Kidney (tissue), 14 donors: ENCODE measurements around the gene MRPS10. TPM values are rescaled to one million over a fixed set of nuclear protein-coding genes. Genes with fewer than 3 reads are reported as not detected.

ENCODE experiments used
- DNase-seq, 5 donors: peaks; one replicate each; pipeline ENCODE4 v3.0.0-alpha.2; 2013 to 2020
- FAIRE-seq: peaks from 2 replicates; lab custom pipeline; 2012; peaks lifted over from hg19 to GRCh38; lab: Jason Lieb, UNC
- H3K27ac ChIP-seq, 2 donors: one replicate each; pipeline ENCODE4 v1.7.0; 2013; ENCODE audit warnings: low read depth in 2 of 2, low read length in 2 of 2, inconsistent platforms in 1 of 2
- H3K27me3 ChIP-seq: one replicate; pipeline ENCODE4 v1.7.1; 2013; ENCODE audit warnings: low read length, inconsistent platforms; ENCODE audit not compliant: control insufficient read depth, insufficient read depth
- H3K36me3 ChIP-seq, 3 donors: one replicate each; pipeline versions ENCODE4 v1.7.0 to v1.7.1; 2013; ENCODE audit warnings: low read length in 3 of 3, control low read depth in 1 of 3, inconsistent platforms in 1 of 3; ENCODE audit not compliant: insufficient read depth in 3 of 3, control insufficient read depth in 2 of 3
- H3K4me1 ChIP-seq, 3 donors: one replicate each; pipeline versions ENCODE4 v1.7.0 to v1.7.1; 2013; ENCODE audit warnings: low read length in 3 of 3, inconsistent platforms in 1 of 3, low read depth in 1 of 3; ENCODE audit not compliant: control insufficient read depth in 2 of 3, insufficient read depth in 2 of 3
- H3K4me3 ChIP-seq, 3 donors: one replicate each; pipeline versions ENCODE4 v1.7.0 to v1.8.1; 2013; ENCODE audit warnings: low read length in 3 of 3, control low read depth in 1 of 3, inconsistent platforms in 1 of 3
- H3K9ac ChIP-seq, 3 donors: one replicate each; pipeline versions ENCODE4 v1.7.0 to v1.7.1; 2013; ENCODE audit warnings: low read length in 3 of 3, control low read depth in 1 of 3, inconsistent platforms in 1 of 3
- H3K9me3 ChIP-seq, 3 donors: one replicate each; pipeline versions ENCODE4 v1.7.0 to v1.7.1; 2013; ENCODE audit warnings: low read length in 3 of 3, control low read depth in 1 of 3, inconsistent platforms in 1 of 3; ENCODE audit not compliant: control insufficient read depth in 2 of 3, insufficient read depth in 1 of 3
- CTCF ChIP-seq: IDR thresholded peaks from 3 replicates; pipeline ENCODE4 v1.5.1; 2012; ENCODE audit warnings: mild to moderate bottlenecking, moderate library complexity, borderline replicate concordance; ENCODE audit not compliant: insufficient read depth; ENCODE audit errors: extremely low read depth
- intact Hi-C: fragments of 100-400 bp; cut with DNase I; formaldehyde crosslinking; loops from one replicate; pipeline ENCODE4 v1.11.1; 2022
- polyA plus RNA-seq: library from polyadenylated mRNA; stranded (reverse); fragments of 350-450 nt; fragmentation: Illumina TruSeq; extraction: RNeasy Lipid Tissue Mini Kit (QIAGEN cat#74804); gene quantifications from one replicate; pipeline ENCODE4 v1.2.3, GENCODE V29; 2014; ENCODE audit warnings: low read depth, low replicate concordance; ENCODE audit not compliant: insufficient read depth
- total RNA-seq: library from RNA; stranded (reverse); fragmentation: NEBNext Ultra II Directional; extraction: Animal tissue kit (Norgen Biotek cat#: 25700); gene quantifications from one replicate; pipeline ENCODE4 v1.2.1, GENCODE V29; 2021
- donor health status: control.
- donor health status: control.
- donor health status: control.
- donor health status: control.
- donor health status: control.
- donor health status: DM: yes; HTN: yes; CAD: no.
- donor health status: Normal renal cell carcinoma (clear cell type).

Gene MRPS10
- total and polyA plus RNA-seq, 2 donors from 2014 or later, result 28.0 to 39.6 TPM

- no peaks in the 10 kb centered on the region for H3K27me3 ChIP-seq
- H3K36me3 ChIP-seq, result peaks cover 0 to under 1% (median 0%) of the 10 kb centered on the region in 3 donors
- H3K9me3 ChIP-seq, result no peaks in the 10 kb centered on the region
- FAIRE-seq, result no peak
- H3K9ac ChIP-seq, result no peak overlapping the region
- intact Hi-C loops, result no loop called here
- no peak for TF ChIP-seq CTCF
- H3K27ac ChIP-seq, result no peak overlapping the region
- peaks cover 0 to 4% (median 0%) of the 10 kb centered on the region in 3 donors for H3K4me1 ChIP-seq
- no peak for DNase-seq
- H3K4me3 ChIP-seq, result no peak overlapping the region
Observed at GRCh38 chr6:42201382-42201781, 16.3 kb downstream of the MRPS10 start.

GRCh38 chr6:42200035-42200434 is 17.6 kb downstream of the MRPS10 start:
- Histone ChIP-seq H3K9ac (no peak overlapping the region), H3K9me3 (no peaks in the 10 kb centered on the region), H3K27ac (no peak overlapping the region), H3K4me1 (peaks cover 0 to 4% (median 0%) of the 10 kb centered on the region in 3 donors), H3K36me3 (no peaks in the 10 kb centered on the region), H3K4me3 (no peak overlapping the region), H3K27me3 (no peaks in the 10 kb centered on the region)
- TF ChIP-seq CTCF, result no peak
- DNase-seq (no peak), FAIRE-seq (no peak)
- intact Hi-C loops, result no loop called here

- H3K9ac ChIP-seq, result no peak overlapping the region
- no peak overlapping the region for H3K4me3 ChIP-seq
- H3K9me3 ChIP-seq, result no peaks in the 10 kb centered on the region
- FAIRE-seq (no peak), DNase-seq (no peak)
- no peaks in the 10 kb centered on the region for H3K27me3 ChIP-seq
- intact Hi-C loops, result no loop called here
- no peaks in the 10 kb centered on the region for H3K36me3 ChIP-seq
- peaks cover 0 to 4% (median 0%) of the 10 kb centered on the region in 3 donors for H3K4me1 ChIP-seq
- TF ChIP-seq CTCF, result no peak
- H3K27ac ChIP-seq, result no peak overlapping the region
Observed at GRCh38 chr6:42199106-42199981, 18.3 kb downstream of the MRPS10 start.
